WTC11 (cell line): ENCODE results near the gene NAV2. TPM values are rescaled to one million over a fixed set of nuclear protein-coding genes. Genes with fewer than 3 reads are reported as not detected.

Experiments
- ATAC-seq: fragments of 200-7000 bp; cut with Tn5 transposase; 2 replicates; pipeline ENCODE4 v1.10.0; 2021; ENCODE audit warnings: mild to moderate bottlenecking, moderate library complexity
- CTCF ChIA-PET: fragments of 300-600 bp; sonication (Branson Sonifier 250); formaldehyde crosslinking; loops from one replicate; lab custom pipeline; 2021; ENCODE audit warnings: antibody characterized with exemption; lab: Charles Lee
- POLR2A ChIA-PET: fragments of 350-600 bp; sonication (Branson Sonifier 250); formaldehyde crosslinking; loops from one replicate; lab custom pipeline; 2021; ENCODE audit warnings: antibody characterized with exemption; lab: Charles Lee
- DNase-seq: peaks from one replicate; pipeline ENCODE4 v3.0.0; 2021; ENCODE audit warnings: low spot score
- H3K27ac Mint-ChIP-seq: 2 replicates; pipeline ENCODE4 v1.8.0; 2021; ENCODE audit warnings: mixed read lengths
- H3K27me3 Mint-ChIP-seq: 2 replicates; pipeline ENCODE4 v1.8.0; 2021; ENCODE audit warnings: low read depth, mild to moderate bottlenecking, moderate library complexity, mixed read lengths
- H3K36me3 Mint-ChIP-seq: 2 replicates; pipeline ENCODE4 v1.8.0; 2021; ENCODE audit warnings: mixed read lengths
- H3K4me1 Mint-ChIP-seq: 2 replicates; pipeline ENCODE4 v1.8.0; 2022; ENCODE audit warnings: mixed read lengths
- H3K4me3 Mint-ChIP-seq: 2 replicates; pipeline ENCODE4 v1.8.0; 2021; ENCODE audit warnings: mild to moderate bottlenecking, moderate library complexity, mixed read lengths
- H3K9me3 Mint-ChIP-seq: 2 replicates; pipeline ENCODE4 v1.8.0; 2021; ENCODE audit warnings: mixed read lengths
- AFF4 ChIP-seq: sonication (generic); formaldehyde crosslinking; IDR thresholded peaks from 2 replicates; pipeline ENCODE4 v1.8.1; 2023; ENCODE audit warnings: mild to moderate bottlenecking, missing genetic modification reagents, borderline replicate concordance
- ARID4B ChIP-seq: sonication (generic); formaldehyde crosslinking; IDR thresholded peaks from 2 replicates; pipeline ENCODE4 v1.8.0; 2023; ENCODE audit warnings: missing genetic modification reagents, mild to moderate bottlenecking, borderline replicate concordance
- ATF1 ChIP-seq: sonication (generic); formaldehyde crosslinking; IDR thresholded peaks from 2 replicates; pipeline ENCODE4 v1.8.1; 2023; ENCODE audit warnings: mild to moderate bottlenecking, moderate library complexity, missing genetic modification reagents
- E2F4 ChIP-seq: sonication (generic); formaldehyde crosslinking; IDR thresholded peaks from 2 replicates; pipeline ENCODE4 v1.8.1; 2022; ENCODE audit warnings: low read depth, mild to moderate bottlenecking, moderate library complexity, missing genetic modification reagents, borderline replicate concordance
- FOXP1 ChIP-seq: sonication (generic); formaldehyde crosslinking; IDR thresholded peaks from 2 replicates; pipeline ENCODE4 v1.8.0; 2022; ENCODE audit warnings: missing genetic modification reagents, mild to moderate bottlenecking, moderate library complexity, borderline replicate concordance
- KAT7 ChIP-seq: sonication (generic); formaldehyde crosslinking; IDR thresholded peaks from 2 replicates; pipeline ENCODE4 v1.8.1; 2023; ENCODE audit warnings: missing genetic modification reagents, mild to moderate bottlenecking, borderline replicate concordance
- NFYB ChIP-seq: sonication (generic); formaldehyde crosslinking; conservative IDR thresholded peaks from 2 replicates; pipeline ENCODE4 v1.8.0; 2022; ENCODE audit warnings: low read depth, missing genetic modification reagents
- NR2C2 ChIP-seq: sonication (generic); formaldehyde crosslinking; IDR thresholded peaks from 2 replicates; pipeline ENCODE4 v1.8.0; 2022; ENCODE audit warnings: mild to moderate bottlenecking, missing genetic modification reagents
- NR3C1 ChIP-seq: sonication (generic); formaldehyde crosslinking; conservative IDR thresholded peaks from 2 replicates; pipeline ENCODE4 v1.8.1; 2023; ENCODE audit warnings: low read depth, mild to moderate bottlenecking, missing genetic modification reagents
- OVOL2 ChIP-seq: fragments of 250-450 bp; sonication (Bioruptor Pico); IDR thresholded peaks from 2 replicates; pipeline ENCODE4 v1.9.0; 2021; ENCODE audit warnings: mild to moderate bottlenecking, borderline replicate concordance
- PRDM15 ChIP-seq: sonication (generic); formaldehyde crosslinking; IDR thresholded peaks from 2 replicates; pipeline ENCODE4 v1.8.0; 2022; ENCODE audit warnings: missing genetic modification reagents
- SP1 ChIP-seq: sonication (generic); formaldehyde crosslinking; conservative IDR thresholded peaks from 2 replicates; pipeline ENCODE4 v1.8.1; 2022; ENCODE audit warnings: missing genetic modification reagents
- TP53 ChIP-seq: sonication (generic); formaldehyde crosslinking; IDR thresholded peaks from 2 replicates; pipeline ENCODE4 v1.8.1; 2023; ENCODE audit warnings: mild to moderate bottlenecking, missing genetic modification reagents
- ZNF121 ChIP-seq: sonication (generic); formaldehyde crosslinking; IDR thresholded peaks from 2 replicates; pipeline ENCODE4 v1.8.0; 2023; ENCODE audit warnings: missing genetic modification reagents
- ZNF423 ChIP-seq: fragments of 250-450 bp; sonication (Bioruptor Pico); IDR thresholded peaks from 2 replicates; pipeline ENCODE4 v2.1.2; 2022; ENCODE audit warnings: mild to moderate bottlenecking, moderate library complexity
- ZNF425 ChIP-seq: fragments of 250-450 bp; sonication (Bioruptor Pico); conservative IDR thresholded peaks from 2 replicates; pipeline ENCODE4 v1.9.0; 2021; ENCODE audit warnings: mild to moderate bottlenecking
- ZNF532 ChIP-seq: fragments of 250-450 bp; sonication (Bioruptor Pico); IDR thresholded peaks from 2 replicates; pipeline ENCODE4 v1.9.0; 2021; ENCODE audit warnings: mild to moderate bottlenecking, borderline replicate concordance
- total RNA-seq: library from RNA; stranded (reverse); gene quantifications from 3 replicates; pipeline ENCODE4 v1.2.3, GENCODE V29; 2021

Gene NAV2
- total RNA-seq, 1 experiment from 2014 or later = 42.8 TPM

- Mint-ChIP-seq H3K9me3 (peaks cover 4% of the 10 kb centered on the region), H3K27me3 (no peaks in the 10 kb centered on the region), H3K36me3 (peaks cover 34% of the 10 kb centered on the region), H3K4me3 (no peak overlapping the region), H3K4me1 (peaks cover 18% of the 10 kb centered on the region), H3K27ac (no peak overlapping the region)
- TF ChIP-seq ZNF532 (CRISPR knock-in tag) (no peak), SP1 (CRISPR knock-in tag) (no peak), ZNF423 (CRISPR knock-in tag) (no peak), NFYB (no peak), AFF4 (CRISPR knock-in tag) (no peak), PRDM15 (CRISPR knock-in tag) (no peak), NR3C1 (CRISPR knock-in tag) (no peak), TP53 (CRISPR knock-in tag) (no peak), FOXP1 (CRISPR knock-in tag) (no peak), ZNF425 (CRISPR knock-in tag) (no peak), E2F4 (CRISPR knock-in tag) (no peak), OVOL2 (CRISPR knock-in tag) (no peak), ATF1 (no peak), KAT7 (CRISPR knock-in tag) (no peak), ZNF121 (CRISPR knock-in tag) (no peak), NR2C2 (CRISPR knock-in tag) (no peak), ARID4B (CRISPR knock-in tag) (no peak)
- DNase-seq = no peak
- CTCF ChIA-PET = interaction anchor here (1.0 to 1.6 kb wide), 2 partner anchors 14 to 82 kb away, joined by 3 read pairs; no protein-coding TSS in a partner anchor
- POLR2A ChIA-PET = no interaction called here
- no peak for ATAC-seq
These were observed 176.9 kb downstream of the NAV2 start for GRCh38 chr11:19889531-19889930.
